ENCODE data around the gene SIM2.

Gene SIM2

DNA sequence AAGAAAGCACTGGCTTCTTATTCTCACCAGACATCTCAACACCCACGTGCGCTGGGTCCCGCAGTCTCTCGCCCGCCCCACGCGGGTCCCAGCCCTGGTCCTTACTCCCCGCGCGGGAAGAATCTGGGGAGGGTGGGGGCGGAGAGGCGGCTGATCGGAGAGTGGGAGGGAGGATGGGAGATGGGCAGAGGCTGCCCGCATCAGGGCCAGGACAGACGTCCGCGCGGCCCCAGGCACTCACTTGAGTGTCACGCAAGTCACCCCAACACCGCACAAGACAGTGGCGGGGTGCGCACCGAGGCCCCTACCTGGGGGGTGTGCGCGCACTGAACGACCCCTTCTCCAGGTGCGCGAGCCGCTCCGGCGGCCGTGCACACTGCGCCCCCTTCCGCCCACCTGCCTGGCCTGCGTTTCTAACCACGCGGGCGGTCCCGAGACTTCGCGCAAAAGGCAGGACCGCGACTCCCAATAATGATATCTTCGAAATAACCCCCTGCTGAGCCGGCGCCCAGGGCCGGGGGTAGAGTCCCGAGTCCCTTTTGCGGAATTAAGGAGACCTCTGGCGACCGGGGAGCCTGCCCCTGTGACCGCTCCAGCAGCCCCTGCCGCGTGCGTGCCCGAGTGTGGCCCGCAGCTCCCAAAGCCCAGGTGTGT is 6.0 kb upstream of the SIM2 start:
- TF ChIP-seq CTCF (IDR thresholded peaks at IDR 0.05; ENCODE audit: borderline replicate concordance, insufficient read depth, low read depth, low read length) = no peak
- no peak overlapping the region for H3K4me3 ChIP-seq (ENCODE audit: low read depth, low read length)

DNA sequence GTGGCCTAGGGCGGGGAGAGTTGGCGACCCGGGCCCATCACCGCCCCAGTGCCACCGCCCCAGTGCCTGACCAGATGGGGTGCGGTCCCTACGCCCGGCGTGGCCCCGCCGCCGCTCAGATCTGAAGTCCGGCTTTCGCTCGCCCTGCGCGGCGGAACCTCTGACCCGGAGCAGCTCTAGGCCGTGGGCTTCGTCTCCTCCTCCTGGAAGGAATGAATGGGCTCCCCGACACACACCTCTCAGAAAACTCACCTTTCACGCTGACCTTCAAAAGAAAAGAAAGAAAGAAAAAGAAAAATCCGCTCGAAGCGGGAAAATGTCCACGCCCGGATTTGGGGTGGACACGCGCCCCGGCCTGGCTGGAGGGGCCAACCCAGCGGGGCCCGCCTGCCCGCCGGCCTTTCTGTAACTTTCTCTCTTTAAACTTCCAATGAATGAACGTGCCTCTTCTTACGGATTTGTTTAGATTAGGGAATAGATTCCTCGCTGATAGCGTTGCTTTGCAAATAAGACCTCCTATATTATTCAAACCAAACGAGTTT is 5.4 kb upstream of the SIM2 start:
- TF ChIP-seq CTCF (IDR thresholded peaks at IDR 0.05; ENCODE audit: borderline replicate concordance, insufficient read depth, low read depth, low read length) = no peak
- no peak overlapping the region for H3K4me3 ChIP-seq (ENCODE audit: low read depth, low read length)

DNA sequence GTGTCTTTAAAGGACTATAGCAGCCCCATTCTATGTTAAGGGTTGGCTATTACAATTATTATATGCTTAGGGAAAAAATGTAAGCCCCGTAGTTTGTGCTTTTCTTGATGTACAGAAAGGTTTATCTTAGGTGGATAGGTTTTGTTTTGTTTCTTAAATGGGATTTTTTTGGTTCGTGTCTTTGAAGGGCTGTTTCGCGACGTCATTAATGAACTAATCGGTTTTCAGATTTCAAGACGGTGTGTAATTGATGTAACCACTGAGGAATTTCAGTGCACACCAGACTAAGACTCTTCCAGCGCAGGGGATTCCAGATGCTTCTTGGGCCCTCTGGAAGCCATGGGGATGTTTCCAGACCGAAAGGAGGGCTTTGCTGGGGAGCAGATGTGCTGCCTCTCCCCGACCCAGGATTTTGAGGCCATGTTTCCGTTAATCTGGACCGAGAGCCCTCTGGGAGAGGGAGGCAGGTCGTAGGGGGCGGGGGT is 4.8 kb upstream of the SIM2 start:
- TF ChIP-seq CTCF (IDR thresholded peaks at IDR 0.05; ENCODE audit: borderline replicate concordance, insufficient read depth, low read depth, low read length) = no peak
- no peak overlapping the region for H3K4me3 ChIP-seq (ENCODE audit: low read depth, low read length)

GRCh38 chr21:36694593-36695282 is 4.2 kb upstream of the SIM2 start:
- H3K4me3 ChIP-seq (ENCODE audit: low read depth, low read length) = no peak overlapping the region
- no peak for TF ChIP-seq CTCF (IDR thresholded peaks at IDR 0.05; ENCODE audit: borderline replicate concordance, insufficient read depth, low read depth, low read length)

DNA sequence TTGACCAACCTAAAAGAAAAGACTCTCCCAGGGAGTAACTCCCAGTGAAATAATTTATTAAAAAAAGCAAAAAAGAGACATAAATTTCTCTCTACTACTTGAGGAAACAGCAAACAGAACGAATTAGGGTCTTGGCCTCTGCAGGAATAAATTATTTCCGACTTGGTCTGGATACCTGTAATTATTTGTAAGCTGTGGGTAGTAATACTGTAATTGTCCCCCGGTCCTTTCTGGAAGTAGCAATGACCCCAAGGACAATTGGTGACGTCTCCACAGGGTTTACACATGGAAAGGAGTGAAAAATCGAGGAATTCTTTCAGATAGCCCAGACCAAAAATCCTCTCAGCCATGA is 3.7 kb upstream of the SIM2 start:
- TF ChIP-seq CTCF (IDR thresholded peaks at IDR 0.05; ENCODE audit: borderline replicate concordance, insufficient read depth, low read depth, low read length) = no peak
- no peak overlapping the region for H3K4me3 ChIP-seq (ENCODE audit: low read depth, low read length)

- no peak overlapping the region for H3K4me3 ChIP-seq (ENCODE audit: low read depth, low read length)
- no peak for TF ChIP-seq CTCF (IDR thresholded peaks at IDR 0.05; ENCODE audit: borderline replicate concordance, insufficient read depth, low read depth, low read length)
Observed at GRCh38 chr21:36695671-36696389, 3.1 kb upstream of the SIM2 start.

Data from GM12875 (cell line).